ENCODE results near the gene NRN1. TPM values are rescaled to one million over a fixed set of nuclear protein-coding genes. Genes with fewer than 3 reads are reported as not detected.

The NRN1 gene
- total RNA-seq, 1 experiment from 2014 or later, result not detected

DNA sequence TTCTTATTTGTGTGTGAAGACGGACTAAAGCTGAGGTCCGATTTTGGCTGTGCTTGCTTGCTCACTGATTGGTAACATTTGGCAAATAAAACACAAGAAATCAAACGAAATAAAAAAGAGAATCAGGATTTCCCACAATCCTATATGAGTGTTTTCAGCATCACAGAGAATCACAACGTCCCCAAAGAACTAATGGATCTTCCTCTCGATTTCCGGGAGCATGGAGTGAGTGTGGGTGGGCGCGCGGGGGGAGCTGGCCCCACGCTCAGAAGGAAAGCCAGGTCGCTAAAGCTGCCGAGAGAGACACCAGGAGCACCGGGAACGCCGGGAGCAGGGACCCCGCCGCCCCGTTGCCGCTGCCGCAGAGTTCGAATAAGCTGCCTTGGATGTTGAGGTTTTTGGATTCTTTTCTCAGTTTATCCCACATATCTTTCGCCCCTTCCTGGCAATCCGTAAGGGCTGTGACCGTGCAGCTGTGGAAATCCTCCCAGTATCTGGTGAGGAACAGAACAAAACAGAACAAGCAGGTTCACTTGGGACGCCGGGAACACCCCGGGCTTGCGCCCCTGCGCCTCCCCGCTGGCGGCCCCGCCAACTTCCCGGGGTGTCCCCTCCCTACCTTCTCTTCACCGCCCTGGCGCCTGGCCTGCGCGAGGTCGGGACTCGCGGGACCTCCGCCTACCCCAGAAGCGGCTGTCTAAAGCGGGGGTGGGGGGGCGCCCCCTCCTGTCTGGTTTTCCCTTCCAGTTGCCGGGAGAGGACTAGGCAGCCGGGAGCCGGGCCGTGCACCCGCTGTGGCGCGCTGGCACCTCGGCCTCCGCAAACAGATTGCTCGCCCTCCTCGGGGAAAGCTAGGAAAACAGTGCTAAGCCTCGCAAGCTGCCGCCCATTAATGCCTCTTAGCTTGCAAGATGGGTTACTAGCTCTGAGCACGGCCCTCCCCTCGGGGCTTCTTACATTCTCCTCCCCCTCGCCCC lies 7.7 kb downstream of the NRN1 start:
- Histone ChIP-seq H3K4me1 (no peaks in the 10 kb centered on the region), H3K27me3 (replicated peaks; ENCODE audit: control insufficient read depth, insufficient read depth, low read length) (no peaks in the 10 kb centered on the region), H3K4me3 (ENCODE audit: low read depth, low read length) (no peak overlapping the region), H3K9me3 (no peaks in the 10 kb centered on the region), H3K36me3 (ENCODE audit: control insufficient read depth, insufficient read depth, low read length) (no peaks in the 10 kb centered on the region)
- intact Hi-C loops (cut with micrococcal nuclease; ENCODE audit: unreplicated experiment), result no loop called here
- CTCF ChIA-PET, result no interaction called here
- Mint-ChIP-seq H3K27ac (ENCODE audit: unreplicated experiment) (no peak overlapping the region), H3K4me1 (ENCODE audit: low read depth, unreplicated experiment) (no peaks in the 10 kb centered on the region), H3K36me3 (ENCODE audit: insufficient read depth, unreplicated experiment) (no peaks in the 10 kb centered on the region), H3K4me3 (ENCODE audit: unreplicated experiment) (peak overlapping the region; percentile 1), H3K9me3 (ENCODE audit: unreplicated experiment) (no peaks in the 10 kb centered on the region), H3K27me3 (ENCODE audit: insufficient read depth, unreplicated experiment) (peaks cover 7% of the 10 kb centered on the region)
- DNase-seq, result no peak
- TF ChIP-seq, protein P1, sequence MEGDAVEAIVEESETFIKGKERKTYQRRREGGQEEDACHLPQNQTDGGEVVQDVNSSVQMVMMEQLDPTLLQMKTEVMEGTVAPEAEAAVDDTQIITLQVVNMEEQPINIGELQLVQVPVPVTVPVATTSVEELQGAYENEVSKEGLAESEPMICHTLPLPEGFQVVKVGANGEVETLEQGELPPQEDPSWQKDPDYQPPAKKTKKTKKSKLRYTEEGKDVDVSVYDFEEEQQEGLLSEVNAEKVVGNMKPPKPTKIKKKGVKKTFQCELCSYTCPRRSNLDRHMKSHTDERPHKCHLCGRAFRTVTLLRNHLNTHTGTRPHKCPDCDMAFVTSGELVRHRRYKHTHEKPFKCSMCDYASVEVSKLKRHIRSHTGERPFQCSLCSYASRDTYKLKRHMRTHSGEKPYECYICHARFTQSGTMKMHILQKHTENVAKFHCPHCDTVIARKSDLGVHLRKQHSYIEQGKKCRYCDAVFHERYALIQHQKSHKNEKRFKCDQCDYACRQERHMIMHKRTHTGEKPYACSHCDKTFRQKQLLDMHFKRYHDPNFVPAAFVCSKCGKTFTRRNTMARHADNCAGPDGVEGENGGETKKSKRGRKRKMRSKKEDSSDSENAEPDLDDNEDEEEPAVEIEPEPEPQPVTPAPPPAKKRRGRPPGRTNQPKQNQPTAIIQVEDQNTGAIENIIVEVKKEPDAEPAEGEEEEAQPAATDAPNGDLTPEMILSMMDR (IDR thresholded peaks at IDR 0.05; ENCODE audit: insufficient read depth in 1 of 2, low read depth in 1 of 2, low read length in 1 of 2, severe bottlenecking in 1 of 2, unreplicated experiment in 1 of 2), result no peak
- POLR2A ChIA-PET, result no interaction called here
- BruUV-seq (replicated peaks), result no TSS peak

DNA sequence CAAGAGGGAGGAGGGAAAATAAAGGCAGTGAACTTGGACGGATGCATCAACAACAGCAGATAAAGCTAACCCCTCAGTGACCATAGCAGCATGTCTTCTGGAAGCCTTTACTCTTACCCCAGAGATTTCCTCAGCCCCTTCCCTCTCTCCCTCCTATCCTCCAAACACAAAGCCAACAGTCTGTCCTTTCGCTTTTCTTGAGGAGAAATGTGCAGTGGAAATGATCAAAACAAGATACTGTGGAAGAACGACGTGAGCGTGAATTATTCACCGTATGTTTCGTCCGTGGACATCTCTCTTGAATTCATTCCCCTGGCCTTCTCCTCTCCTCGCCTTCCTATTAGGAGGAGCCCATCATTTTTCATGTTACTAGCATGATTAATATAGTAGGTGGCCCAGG lies 8.5 kb downstream of the NRN1 start:
- no TSS peak for BruUV-seq (replicated peaks)
- no peak overlapping the region for H3K4me3 Mint-ChIP-seq (ENCODE audit: unreplicated experiment)
- ChIA-PET POLR2A (no interaction called here), CTCF (no interaction called here)
- no peak for DNase-seq
- H3K4me3 ChIP-seq (ENCODE audit: low read depth, low read length), result no peak overlapping the region
- intact Hi-C loops (cut with micrococcal nuclease; ENCODE audit: unreplicated experiment), result no loop called here
- no peaks in the 10 kb centered on the region for H3K36me3 ChIP-seq (ENCODE audit: control insufficient read depth, insufficient read depth, low read length)
- H3K9me3 Mint-ChIP-seq (ENCODE audit: unreplicated experiment), result no peaks in the 10 kb centered on the region
- no peak overlapping the region for H3K27ac Mint-ChIP-seq (ENCODE audit: unreplicated experiment)
- no peaks in the 10 kb centered on the region for H3K4me1 ChIP-seq
- no peaks in the 10 kb centered on the region for H3K9me3 ChIP-seq
- H3K27me3 ChIP-seq (replicated peaks; ENCODE audit: control insufficient read depth, insufficient read depth, low read length), result no peaks in the 10 kb centered on the region
- TF ChIP-seq, protein P1 (IDR thresholded peaks at IDR 0.05; ENCODE audit: insufficient read depth in 1 of 2, low read depth in 1 of 2, low read length in 1 of 2, severe bottlenecking in 1 of 2, unreplicated experiment in 1 of 2), result no peak
- no peaks in the 10 kb centered on the region for H3K4me1 Mint-ChIP-seq (ENCODE audit: low read depth, unreplicated experiment)
- H3K36me3 Mint-ChIP-seq (ENCODE audit: insufficient read depth, unreplicated experiment), result no peaks in the 10 kb centered on the region
- H3K27me3 Mint-ChIP-seq (ENCODE audit: insufficient read depth, unreplicated experiment), result peaks cover 11% of the 10 kb centered on the region

- Histone ChIP-seq H3K27me3 (replicated peaks; ENCODE audit: control insufficient read depth, insufficient read depth, low read length) (no peaks in the 10 kb centered on the region), H3K4me3 (ENCODE audit: low read depth, low read length) (no peak overlapping the region), H3K9me3 (no peaks in the 10 kb centered on the region), H3K4me1 (no peaks in the 10 kb centered on the region), H3K36me3 (ENCODE audit: control insufficient read depth, insufficient read depth, low read length) (no peaks in the 10 kb centered on the region)
- ChIA-PET POLR2A (no interaction called here), CTCF (no interaction called here)
- BruUV-seq (replicated peaks), result no TSS peak
- Mint-ChIP-seq H3K27ac (ENCODE audit: unreplicated experiment) (no peak overlapping the region), H3K27me3 (ENCODE audit: insufficient read depth, unreplicated experiment) (peaks cover 11% of the 10 kb centered on the region), H3K9me3 (ENCODE audit: unreplicated experiment) (no peaks in the 10 kb centered on the region), H3K4me3 (ENCODE audit: unreplicated experiment) (peak overlapping the region; percentile 83), H3K4me1 (ENCODE audit: low read depth, unreplicated experiment) (no peaks in the 10 kb centered on the region), H3K36me3 (ENCODE audit: insufficient read depth, unreplicated experiment) (no peaks in the 10 kb centered on the region)
- intact Hi-C loops (cut with micrococcal nuclease; ENCODE audit: unreplicated experiment), result no loop called here
- DNase-seq, result no peak
- TF ChIP-seq, protein P1 (IDR thresholded peaks at IDR 0.05; ENCODE audit: insufficient read depth in 1 of 2, low read depth in 1 of 2, low read length in 1 of 2, severe bottlenecking in 1 of 2, unreplicated experiment in 1 of 2), result no peak
Measured at GRCh38 chr6:5997420-5997987, 9.2 kb downstream of the NRN1 start.
